Stimulated activated CD8-positive, alpha-beta memory T cell treated with anti-CD3 and anti-CD28 coated beads, Interleukin-4, amount 100 ng/mL, for 4 hours (primary cell): Measurements from ENCODE around the gene KIF18B.

Experiments used
- DNase-seq, 2 donors: peaks; one replicate each; pipeline ENCODE4 v3.0.0-alpha.2; 2020; ENCODE audit warnings: low read depth in 2 of 2, low spot score in 1 of 2

KIF18B gene

GRCh38 chr17:44941712-44942331 lies 5.8 kb downstream of the KIF18B start:
- DNase-seq, result no peak

- no peak for DNase-seq
Observed at GRCh38 chr17:44940768-44941167, 6.8 kb downstream of the KIF18B start.

GRCh38 chr17:44940317-44940716 lies 7.3 kb downstream of the KIF18B start:
- DNase-seq, result no peak

GRCh38 chr17:44935116-44935515 lies 12.5 kb downstream of the KIF18B start:
- no peak for DNase-seq

- DNase-seq, result no peak
Observed at GRCh38 chr17:44934745-44935105, 12.8 kb downstream of the KIF18B start.

GRCh38 chr17:44933824-44934744 lies 13.5 kb downstream of the KIF18B start:
- no peak for DNase-seq

- DNase-seq, result no peak
Observed at GRCh38 chr17:44932787-44933097, 14.8 kb downstream of the KIF18B start.

GRCh38 chr17:44932096-44932786 lies 15.3 kb downstream of the KIF18B start:
- no peak for DNase-seq

GRCh38 chr17:44931376-44931775 lies 16.2 kb downstream of the KIF18B start:
- DNase-seq, result no peak

- no peak for DNase-seq
Observed at GRCh38 chr17:44930667-44931066, 16.9 kb downstream of the KIF18B start.

- DNase-seq, result no peak
Observed at GRCh38 chr17:44928950-44929720, 18.4 kb downstream of the KIF18B start.

- no peak for DNase-seq
Observed at GRCh38 chr17:44928136-44928535, 19.4 kb downstream of the KIF18B start.

GRCh38 chr17:44927696-44928095 lies 19.9 kb downstream of the KIF18B start:
- DNase-seq, result no peak

GRCh38 chr17:44926821-44927525 lies 20.6 kb downstream of the KIF18B start:
- no peak for DNase-seq

GRCh38 chr17:44925731-44926697 lies 21.6 kb downstream of the KIF18B start:
- no peak for DNase-seq

GRCh38 chr17:44924107-44924544 lies 23.4 kb downstream of the KIF18B start:
- DNase-seq, result no peak

GRCh38 chr17:44922746-44923470 lies 24.7 kb downstream of the KIF18B start:
- DNase-seq, result no peak

GRCh38 chr17:44922136-44922535 lies 25.4 kb downstream of the KIF18B start:
- no peak for DNase-seq
